ENCODE measurements around the gene PCSK6.

DNA sequence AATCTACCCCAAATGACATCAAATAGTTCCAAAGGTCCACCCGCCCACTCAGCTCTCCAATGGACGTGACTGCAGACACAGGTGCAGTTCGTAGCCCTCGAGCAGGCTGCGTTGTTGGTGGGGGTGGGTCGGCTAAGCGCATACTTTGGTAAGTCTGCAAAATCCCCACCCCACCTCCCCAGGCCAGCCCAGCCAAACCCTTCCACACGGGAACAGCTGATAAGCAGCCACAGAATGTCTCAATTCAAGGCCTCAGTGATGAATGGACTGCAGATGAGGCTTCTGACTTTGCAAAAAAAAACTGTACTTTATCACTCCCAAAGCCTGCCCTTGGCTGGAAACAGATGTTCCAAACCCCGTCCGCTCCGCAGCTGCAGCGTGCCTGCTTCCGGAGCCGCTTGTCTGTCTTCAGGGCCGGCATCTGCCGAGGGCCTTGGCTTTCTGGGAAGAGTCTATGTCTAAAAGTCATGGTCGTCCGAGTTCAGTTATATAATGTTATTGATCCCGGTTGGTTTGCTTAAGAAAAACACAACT is 38.2 kb downstream of the PCSK6 start:
- TF ChIP-seq CTCF (IDR thresholded peaks at IDR 0.05) (no peak), IRF2 (CRISPR knock-in tag; IDR thresholded peaks at IDR 0.05; ENCODE audit: borderline replicate concordance, low read depth) (no peak)
